Measurements from ENCODE around the gene ATP8A2. TPM values are rescaled to one million over a fixed set of nuclear protein-coding genes. Genes with fewer than 3 reads are reported as not detected.

ATP8A2 gene
- polyA plus RNA-seq, 6 donors from 2014 or later: 0.03 TPM; not detected in 5

DNA sequence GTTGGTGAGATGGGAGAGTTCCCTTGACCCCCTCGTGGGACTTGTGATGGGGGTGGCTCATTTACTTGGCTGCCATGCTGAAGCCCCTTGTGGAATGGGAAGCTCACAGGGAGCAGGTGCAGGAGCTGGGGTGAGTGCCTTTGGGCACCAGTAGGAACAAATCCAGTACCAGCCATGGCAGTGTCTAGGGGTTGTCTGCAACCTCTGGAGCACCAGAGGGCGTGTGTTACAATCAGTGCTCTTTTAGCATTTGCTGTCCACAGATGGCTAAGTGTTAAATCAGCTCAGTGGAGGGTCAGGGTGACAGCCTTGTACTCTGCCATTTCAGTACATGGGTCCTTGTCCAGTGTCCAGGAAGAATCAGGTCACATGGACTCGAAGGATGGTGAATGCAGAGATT lies 75.6 kb downstream of the ATP8A2 start:
- peaks cover 0 to 17% (median 7%) of the 10 kb centered on the region in 7 donors for H3K9me3 Mint-ChIP-seq
- no peaks in the 10 kb centered on the region for H3K4me1 Mint-ChIP-seq
- H3K4me3 Mint-ChIP-seq: no peak overlapping the region
- ATAC-seq (ENCODE audit: low read depth in 2 of 2) (no peak), DNase-seq (no peak)
- no peaks in the 10 kb centered on the region for H3K36me3 Mint-ChIP-seq
- H3K27me3 Mint-ChIP-seq: peaks cover 14 to 25% (median 19%) of the 10 kb centered on the region in 3 donors
- H3K27ac Mint-ChIP-seq: no peak overlapping the region

DNA sequence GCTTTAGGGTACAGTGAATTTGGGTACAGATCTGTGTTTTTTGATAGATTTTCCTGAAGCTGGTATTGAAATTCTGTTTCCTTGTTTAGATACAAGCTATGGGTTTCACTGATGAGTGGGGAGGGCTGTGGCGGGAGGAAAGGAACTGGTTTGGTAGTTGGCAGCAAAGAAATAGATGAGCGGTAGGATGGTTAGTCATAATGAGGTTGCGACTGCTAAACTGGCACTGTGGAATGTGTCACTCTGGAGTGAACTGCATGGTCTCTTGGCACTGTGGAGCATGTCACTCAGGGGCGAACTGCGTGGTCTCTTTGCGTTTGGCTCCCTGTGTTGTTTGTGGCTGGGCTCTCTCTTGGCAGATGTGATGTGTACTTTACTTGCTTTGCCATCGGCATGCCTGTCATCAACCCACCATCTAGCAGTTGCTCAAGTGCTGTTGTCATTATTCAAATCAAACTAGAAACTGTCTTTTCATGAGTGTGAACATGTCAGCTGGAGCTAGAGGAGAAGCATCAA lies 82.1 kb downstream of the ATP8A2 start:
- no peak overlapping the region for H3K27ac Mint-ChIP-seq
- H3K9me3 Mint-ChIP-seq: peaks cover 0 to 5% (median 2%) of the 10 kb centered on the region in 7 donors
- H3K36me3 Mint-ChIP-seq: no peaks in the 10 kb centered on the region
- no peak for ATAC-seq (ENCODE audit: low read depth in 2 of 2)
- H3K27me3 Mint-ChIP-seq: peaks cover 8 to 27% (median 9%) of the 10 kb centered on the region in 3 donors
- H3K4me1 Mint-ChIP-seq: no peaks in the 10 kb centered on the region
- no peak overlapping the region for H3K4me3 Mint-ChIP-seq
- no peak for DNase-seq

DNA sequence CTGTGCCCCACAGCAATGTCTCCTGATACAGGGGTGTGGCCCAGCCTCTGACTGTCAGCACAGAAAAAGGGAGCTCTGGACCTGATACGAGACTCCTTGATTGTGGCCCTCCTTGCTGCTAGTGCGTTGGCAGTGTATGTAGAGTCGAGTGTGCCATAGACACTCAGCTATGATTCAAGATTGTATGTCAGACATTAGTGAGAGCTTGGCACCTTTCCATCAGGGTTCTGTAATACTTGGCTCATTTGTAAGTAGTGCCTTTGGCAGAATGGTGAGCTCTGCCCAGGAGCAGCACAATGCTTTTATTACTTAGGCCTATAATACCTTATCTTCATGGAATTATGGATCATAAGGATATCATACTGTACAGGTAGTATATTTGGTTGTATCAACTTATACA lies 83.4 kb downstream of the ATP8A2 start:
- Mint-ChIP-seq H3K9me3 (peaks cover 0 to 10% (median 2%) of the 10 kb centered on the region in 7 donors), H3K4me3 (no peak overlapping the region), H3K4me1 (no peaks in the 10 kb centered on the region), H3K36me3 (no peaks in the 10 kb centered on the region), H3K27ac (no peak overlapping the region), H3K27me3 (peaks cover 9 to 32% (median 15%) of the 10 kb centered on the region in 3 donors)
- ATAC-seq (ENCODE audit: low read depth in 2 of 2) (no peak), DNase-seq (no peak)

DNA sequence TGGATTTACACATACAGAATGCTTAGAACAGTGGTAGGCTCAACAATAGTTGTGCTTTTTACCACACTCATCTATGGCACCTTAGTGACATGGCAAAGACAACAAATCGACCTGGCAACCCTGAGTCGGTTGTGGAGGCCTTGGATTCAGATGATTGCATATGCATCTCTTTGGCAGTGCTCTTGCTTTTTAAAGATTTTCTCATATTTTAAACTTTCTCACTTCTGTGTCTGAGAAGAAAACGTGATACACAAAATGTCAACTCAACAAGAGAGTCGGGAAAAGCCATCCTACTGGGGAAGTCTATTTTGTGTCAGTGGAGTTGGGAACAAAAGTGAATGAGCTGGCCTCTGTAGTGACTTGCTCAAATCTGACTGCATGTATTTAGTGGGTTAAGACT lies 85.8 kb downstream of the ATP8A2 start:
- no peak overlapping the region for H3K4me3 Mint-ChIP-seq
- peaks cover 10 to 27% (median 15%) of the 10 kb centered on the region in 3 donors for H3K27me3 Mint-ChIP-seq
- no peaks in the 10 kb centered on the region for H3K36me3 Mint-ChIP-seq
- ATAC-seq (ENCODE audit: low read depth in 2 of 2) (no peak), DNase-seq (no peak)
- no peaks in the 10 kb centered on the region for H3K4me1 Mint-ChIP-seq
- H3K27ac Mint-ChIP-seq: no peak overlapping the region
- peaks cover 0 to 10% (median 0%) of the 10 kb centered on the region in 7 donors for H3K9me3 Mint-ChIP-seq

DNA sequence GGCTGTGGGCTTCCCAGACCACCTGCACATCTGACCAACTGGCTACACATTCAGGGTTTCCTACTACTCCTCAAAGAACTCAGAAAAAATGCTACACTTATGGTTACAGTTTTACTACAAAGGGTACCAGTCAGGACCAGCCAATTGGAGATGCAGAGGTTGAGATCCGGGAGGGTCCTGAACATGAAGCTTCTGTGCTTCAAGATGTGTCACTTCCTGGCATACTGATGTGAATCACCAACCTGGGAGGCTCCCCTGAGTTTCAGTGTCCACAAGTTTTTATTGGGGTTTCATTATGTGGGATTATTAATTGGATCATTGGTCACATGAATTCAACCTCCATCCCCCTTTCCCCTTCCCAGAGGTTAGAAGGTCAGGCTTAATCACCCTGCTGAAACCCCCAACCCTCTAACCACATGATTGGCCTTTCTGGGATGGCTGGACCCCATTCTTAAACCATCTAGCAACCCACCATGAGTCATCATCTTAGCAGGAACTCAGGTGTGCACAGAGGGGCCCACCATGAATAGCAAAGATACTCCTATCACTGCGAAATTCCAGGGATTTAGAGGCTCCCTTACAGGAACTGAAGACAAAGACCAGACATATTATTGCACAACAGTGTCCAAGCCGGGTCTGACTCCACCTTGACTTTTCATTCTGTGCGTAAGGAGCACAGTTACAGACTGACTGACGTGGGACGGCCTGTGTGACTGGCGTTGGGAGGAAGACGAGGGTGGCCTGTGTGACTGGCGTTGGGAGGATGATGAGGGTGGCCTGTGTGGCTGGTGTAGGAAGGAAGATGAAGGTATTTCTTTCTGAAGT lies 90.7 kb downstream of the ATP8A2 start:
- Mint-ChIP-seq H3K4me1 (no peaks in the 10 kb centered on the region), H3K27me3 (peaks cover 32 to 40% (median 32%) of the 10 kb centered on the region in 3 donors), H3K4me3 (no peak overlapping the region)

DNA sequence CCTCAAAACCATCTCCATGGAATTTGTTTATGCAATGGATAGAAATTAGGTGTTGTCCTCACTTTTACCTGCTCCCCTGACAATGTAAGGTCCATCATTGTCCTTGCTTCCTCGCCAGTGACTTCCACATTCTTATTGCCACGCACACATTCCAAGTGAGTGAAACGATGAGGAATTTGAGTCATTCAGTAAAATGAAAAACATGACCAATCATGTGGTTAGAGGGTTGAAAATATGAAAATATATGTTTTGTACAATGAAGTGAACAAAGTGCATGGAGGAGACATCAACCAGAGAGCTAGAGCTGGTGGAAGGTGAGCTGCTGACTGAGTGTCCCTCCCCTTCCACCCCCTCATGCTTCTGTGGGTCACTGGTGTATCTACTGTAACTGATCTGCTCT lies 91.7 kb downstream of the ATP8A2 start:
- peaks cover 33 to 48% (median 39%) of the 10 kb centered on the region in 3 donors for H3K27me3 Mint-ChIP-seq
- peaks cover 0 to 13% (median 2%) of the 10 kb centered on the region in 7 donors for H3K9me3 Mint-ChIP-seq
- no peak overlapping the region for H3K4me3 Mint-ChIP-seq
- no peak overlapping the region for H3K27ac Mint-ChIP-seq
- no peak for ATAC-seq (ENCODE audit: low read depth in 2 of 2)
- no peaks in the 10 kb centered on the region for H3K4me1 Mint-ChIP-seq
- no peak for DNase-seq
- peaks cover 0 to 14% of the 10 kb centered on the region in 2 donors for H3K36me3 Mint-ChIP-seq

More for the DNA sequence above, 90.7 kb downstream of the ATP8A2 start:
- DNase-seq (no peak), ATAC-seq (ENCODE audit: low read depth in 2 of 2) (no peak)
- H3K27ac Mint-ChIP-seq: no peak overlapping the region
- peaks cover 0 to 15% (median under 1%) of the 10 kb centered on the region in 7 donors for H3K9me3 Mint-ChIP-seq
- peaks cover 0 to 14% of the 10 kb centered on the region in 2 donors for H3K36me3 Mint-ChIP-seq

DNA sequence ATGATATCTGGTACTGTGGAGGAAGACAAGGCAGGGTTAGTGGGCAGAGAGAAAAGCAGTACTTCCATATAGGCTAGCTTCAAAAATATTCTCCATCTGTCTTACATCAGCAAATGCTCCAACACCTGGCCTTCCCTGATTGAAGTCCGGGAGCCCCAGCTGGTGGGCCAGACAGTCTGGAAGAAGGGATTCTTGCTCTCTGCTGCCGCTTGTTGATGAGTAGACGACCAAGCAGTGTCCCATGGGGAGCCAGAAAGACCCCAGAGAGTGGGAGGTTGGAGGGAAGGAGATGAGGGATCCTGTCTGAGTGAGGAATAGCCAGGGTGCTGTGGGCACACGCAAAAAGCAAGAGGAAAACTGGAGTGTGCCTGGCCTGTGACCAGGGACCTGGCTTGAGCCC lies 95.1 kb downstream of the ATP8A2 start:
- H3K4me3 Mint-ChIP-seq: no peak overlapping the region
- no peak for ATAC-seq (ENCODE audit: low read depth in 2 of 2)
- peaks cover 0 to 7% (median 3%) of the 10 kb centered on the region in 7 donors for H3K9me3 Mint-ChIP-seq
- H3K27me3 Mint-ChIP-seq: peaks cover 50 to 70% (median 63%) of the 10 kb centered on the region in 3 donors
- H3K4me1 Mint-ChIP-seq: peaks cover 6 to 8% (median 7%) of the 10 kb centered on the region in 3 donors
- no peak overlapping the region for H3K27ac Mint-ChIP-seq
- no peak for DNase-seq
- H3K36me3 Mint-ChIP-seq: peaks cover 0 to 22% of the 10 kb centered on the region in 2 donors

DNA sequence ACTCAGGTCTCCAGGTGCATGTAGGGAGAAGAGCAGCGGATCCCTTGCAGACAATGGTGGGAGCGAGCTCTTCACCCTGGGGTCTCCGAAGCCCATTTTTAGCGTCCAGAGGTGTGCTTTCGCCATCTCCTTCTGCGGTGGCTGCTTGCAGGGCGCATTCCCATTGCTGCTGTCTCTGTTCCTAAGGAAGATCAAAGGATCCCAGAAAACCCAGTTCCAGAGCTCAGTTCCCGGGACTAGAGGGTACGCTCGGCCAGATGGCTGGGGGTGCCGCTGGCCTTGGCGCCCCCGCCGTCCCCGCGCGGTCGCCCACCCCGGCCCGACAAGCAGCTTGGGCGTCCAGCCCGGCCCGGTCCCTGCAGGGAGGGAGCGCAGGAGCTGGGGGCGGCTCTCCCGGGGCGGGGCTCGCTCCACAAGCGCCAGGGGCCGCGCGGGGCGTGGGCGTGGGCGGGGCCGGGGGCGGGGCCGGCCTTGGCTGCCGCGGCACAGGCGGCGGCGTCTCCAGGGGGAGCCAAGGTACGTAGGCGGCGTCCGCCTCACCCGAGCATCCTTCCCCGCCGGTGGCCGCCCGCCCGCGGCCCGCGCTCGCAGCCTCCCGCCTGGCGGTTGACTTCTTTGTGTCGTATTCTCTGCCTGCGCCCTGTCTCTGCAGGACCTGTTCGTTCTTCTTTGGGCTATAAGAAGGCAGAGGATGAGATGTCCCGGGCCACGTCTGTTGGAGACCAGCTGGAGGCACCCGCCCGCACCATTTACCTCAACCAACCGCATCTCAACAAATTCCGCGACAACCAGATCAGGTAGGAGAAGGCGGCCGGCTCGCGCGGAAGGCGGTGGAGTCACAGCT lies 96.8 kb downstream of the ATP8A2 start:
- H3K36me3 Mint-ChIP-seq: peaks cover 0 to 22% of the 10 kb centered on the region in 2 donors
- H3K9me3 Mint-ChIP-seq: peaks cover 0 to 7% (median 3%) of the 10 kb centered on the region in 7 donors
- DNase-seq (no peak), ATAC-seq (ENCODE audit: low read depth in 2 of 2) (no peak)
- peaks cover 48 to 70% (median 56%) of the 10 kb centered on the region in 3 donors for H3K27me3 Mint-ChIP-seq
- H3K4me3 Mint-ChIP-seq: peak overlapping the region in 3 of 8 donors; percentile 36 to 61 (median 43)
- no peak overlapping the region for H3K27ac Mint-ChIP-seq
- peaks cover 6 to 8% (median 7%) of the 10 kb centered on the region in 3 donors for H3K4me1 Mint-ChIP-seq

DNA sequence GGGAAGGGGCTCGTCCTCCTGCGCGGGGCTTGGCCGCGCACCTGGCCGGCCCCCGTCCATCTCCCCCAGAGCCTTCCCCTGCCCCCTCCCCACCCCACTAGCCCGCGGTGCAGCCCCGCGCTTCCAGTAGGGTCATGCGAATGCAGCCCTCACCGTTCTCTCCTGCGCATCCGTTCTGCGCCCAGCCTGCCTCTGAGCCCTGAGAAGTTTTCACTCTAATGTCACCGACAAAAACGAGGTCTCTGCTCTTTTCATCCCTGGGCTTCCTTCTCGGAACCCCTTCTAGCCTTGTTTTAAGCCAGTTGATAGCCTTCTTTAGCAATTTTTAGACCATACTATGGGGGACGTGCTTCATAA lies 97.4 kb downstream of the ATP8A2 start:
- ATAC-seq (ENCODE audit: low read depth in 2 of 2): no peak
- Mint-ChIP-seq H3K27me3 (peaks cover 44 to 64% (median 56%) of the 10 kb centered on the region in 3 donors), H3K27ac (no peak overlapping the region), H3K4me1 (peaks cover 6 to 8% (median 7%) of the 10 kb centered on the region in 3 donors), H3K9me3 (peaks cover 0 to 7% (median 3%) of the 10 kb centered on the region in 7 donors), H3K4me3 (peak overlapping the region in 3 of 8 donors; percentile 43 to 73 (median 61)), H3K36me3 (peaks cover 0 to 22% of the 10 kb centered on the region in 2 donors)
- no peak for DNase-seq

DNA sequence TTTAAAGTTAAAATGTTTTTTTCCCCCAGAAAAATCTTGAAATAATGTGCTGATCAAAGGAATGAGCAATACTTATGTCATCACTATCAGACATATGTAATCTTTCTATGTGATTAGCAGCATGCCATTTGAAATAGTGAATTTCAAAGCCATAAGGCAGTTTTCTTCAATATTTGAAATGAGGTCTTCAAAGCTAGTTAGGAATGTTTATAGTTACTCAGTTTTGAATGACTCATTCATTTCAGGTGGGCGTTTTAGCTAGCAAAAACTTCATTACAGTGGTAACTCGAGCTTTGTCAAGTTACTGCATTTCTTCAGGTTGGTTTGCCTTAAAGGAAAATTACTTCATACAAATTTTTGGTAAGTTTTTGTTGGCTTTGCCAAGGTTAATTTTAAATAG lies 102.1 kb downstream of the ATP8A2 start:
- Mint-ChIP-seq H3K4me1 (peaks cover 5 to 6% (median 6%) of the 10 kb centered on the region in 3 donors), H3K27me3 (peaks cover 23 to 37% (median 28%) of the 10 kb centered on the region in 3 donors), H3K36me3 (peaks cover 0 to 7% of the 10 kb centered on the region in 2 donors), H3K4me3 (no peak overlapping the region), H3K9me3 (peaks cover 0 to 4% (median 2%) of the 10 kb centered on the region in 7 donors), H3K27ac (no peak overlapping the region)
- ATAC-seq (ENCODE audit: low read depth in 2 of 2): no peak
- no peak for DNase-seq

DNA sequence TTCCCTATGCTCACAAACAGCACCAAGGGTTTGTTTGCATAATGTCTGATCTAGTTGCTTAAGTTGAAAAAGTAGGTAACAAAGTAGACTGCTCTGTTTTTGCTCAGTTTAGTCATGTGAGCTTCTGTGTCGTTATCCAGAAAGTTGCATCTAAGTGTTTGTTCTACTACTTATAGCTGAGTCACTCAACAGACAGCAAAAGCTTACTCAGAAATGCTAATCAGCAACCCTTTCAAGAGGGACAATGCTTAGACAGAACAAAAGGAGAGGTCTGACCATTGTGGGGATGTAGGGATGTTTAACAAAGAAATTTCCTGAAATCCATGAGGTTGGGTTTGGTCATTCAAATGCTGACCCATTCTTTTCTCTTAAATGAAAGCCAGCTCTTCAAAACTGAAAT lies 106.4 kb downstream of the ATP8A2 start:
- DNase-seq: no peak
- no peak overlapping the region for H3K4me3 Mint-ChIP-seq
- peaks cover 6 to 19% (median 15%) of the 10 kb centered on the region in 7 donors for H3K9me3 Mint-ChIP-seq
- H3K36me3 Mint-ChIP-seq: peaks cover 0 to 8% of the 10 kb centered on the region in 2 donors
- no peak overlapping the region for H3K27ac Mint-ChIP-seq
- H3K4me1 Mint-ChIP-seq: no peaks in the 10 kb centered on the region
- no peak for ATAC-seq (ENCODE audit: low read depth in 2 of 2)
- peaks cover 0 to 9% (median 3%) of the 10 kb centered on the region in 3 donors for H3K27me3 Mint-ChIP-seq

DNA sequence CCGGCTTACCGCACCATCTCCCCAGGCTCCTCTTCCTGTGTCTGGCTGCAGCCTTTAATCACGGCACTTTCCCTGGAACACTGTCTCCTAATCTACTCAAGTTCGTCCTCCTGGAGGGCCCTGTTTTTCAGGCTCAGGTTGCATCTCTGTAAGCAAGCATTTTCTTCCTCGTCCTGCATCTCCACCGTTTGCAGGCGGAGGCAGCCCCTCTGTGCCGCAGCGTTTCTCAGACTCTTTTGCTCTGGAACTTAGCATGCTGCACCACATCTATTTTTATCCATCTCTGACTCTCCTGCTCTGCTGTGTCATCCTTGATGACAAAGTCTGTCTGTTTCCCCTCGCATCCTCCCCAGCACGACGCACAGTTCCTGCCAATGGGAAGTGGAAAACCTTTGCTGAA lies 117.5 kb downstream of the ATP8A2 start:
- Mint-ChIP-seq H3K27me3 (peaks cover 8 to 24% (median 21%) of the 10 kb centered on the region in 3 donors), H3K27ac (no peak overlapping the region), H3K36me3 (no peaks in the 10 kb centered on the region), H3K9me3 (peaks cover 0 to 5% (median 2%) of the 10 kb centered on the region in 7 donors), H3K4me1 (no peaks in the 10 kb centered on the region), H3K4me3 (no peak overlapping the region)
- ATAC-seq (ENCODE audit: low read depth in 2 of 2) (no peak), DNase-seq (no peak)

DNA sequence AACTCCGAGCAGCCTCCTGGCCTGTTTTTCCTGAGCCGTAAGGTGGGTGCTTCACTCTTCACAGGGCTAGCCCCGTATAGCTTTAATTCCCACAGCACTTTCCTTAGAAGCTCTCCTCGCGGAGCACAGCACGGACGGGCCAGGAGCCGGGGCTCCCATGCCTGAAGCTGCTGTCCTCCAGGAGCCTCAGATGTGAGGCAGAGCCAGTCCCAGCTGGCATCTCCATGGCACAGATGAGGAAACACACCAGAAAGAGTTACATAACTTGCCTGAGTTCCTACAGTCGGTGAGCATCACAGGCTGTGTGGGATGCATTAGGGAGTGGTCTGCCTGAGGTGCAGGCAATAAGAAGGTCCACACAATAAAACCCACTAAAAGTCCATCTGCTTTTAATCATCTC lies 118.5 kb downstream of the ATP8A2 start:
- no peak overlapping the region for H3K27ac Mint-ChIP-seq
- H3K4me3 Mint-ChIP-seq: no peak overlapping the region
- peaks cover 8 to 29% (median 21%) of the 10 kb centered on the region in 3 donors for H3K27me3 Mint-ChIP-seq
- peaks cover 0 to 5% (median 2%) of the 10 kb centered on the region in 7 donors for H3K9me3 Mint-ChIP-seq
- DNase-seq (no peak), ATAC-seq (ENCODE audit: low read depth in 2 of 2) (no peak)
- no peaks in the 10 kb centered on the region for H3K4me1 Mint-ChIP-seq
- H3K36me3 Mint-ChIP-seq: no peaks in the 10 kb centered on the region

Data from naive B cell (primary cell).